PFSK-1 (cell line): ENCODE data around the gene STK35.

ENCODE experiments used
- FOXP2 ChIP-seq: optimal IDR thresholded peaks from 2 replicates; pipeline ENCODE3; 2011; ENCODE audit warnings: borderline replicate concordance, control low read depth, inconsistent platforms; ENCODE audit not compliant: insufficient read depth; ENCODE audit errors: extremely low read length, extremely low read depth
- POLR2AphosphoS5 ChIP-seq: IDR thresholded peaks from 2 replicates; pipeline ENCODE4 v1.6.1; 2012; ENCODE audit warnings: low read depth, mild to moderate bottlenecking, control low read depth, low read length, moderate library complexity
- SIN3A ChIP-seq: IDR thresholded peaks from 2 replicates; pipeline ENCODE4 v1.6.1; 2012; ENCODE audit warnings: mild to moderate bottlenecking, low read length, moderate library complexity, borderline replicate concordance; ENCODE audit not compliant: insufficient read depth
- TAF1 ChIP-seq: IDR thresholded peaks from 2 replicates; pipeline ENCODE4 v1.6.1; 2012; ENCODE audit warnings: low read length, control low read depth, borderline replicate concordance; ENCODE audit not compliant: insufficient read depth
- TF ChIP-seq, protein P1 (sequence below), 2 experiments: IDR thresholded peaks; 2 replicates each; pipeline versions ENCODE4 v1.6.1 to v1.8.0; 2011 to 2012; ENCODE audit warnings: low read depth in 2 of 2, low read length in 2 of 2, control low read depth in 1 of 2, inconsistent platforms in 1 of 2, mild to moderate bottlenecking in 1 of 2, moderate library complexity in 1 of 2; ENCODE audit not compliant: insufficient read depth in 1 of 2

The STK35 gene

DNA sequence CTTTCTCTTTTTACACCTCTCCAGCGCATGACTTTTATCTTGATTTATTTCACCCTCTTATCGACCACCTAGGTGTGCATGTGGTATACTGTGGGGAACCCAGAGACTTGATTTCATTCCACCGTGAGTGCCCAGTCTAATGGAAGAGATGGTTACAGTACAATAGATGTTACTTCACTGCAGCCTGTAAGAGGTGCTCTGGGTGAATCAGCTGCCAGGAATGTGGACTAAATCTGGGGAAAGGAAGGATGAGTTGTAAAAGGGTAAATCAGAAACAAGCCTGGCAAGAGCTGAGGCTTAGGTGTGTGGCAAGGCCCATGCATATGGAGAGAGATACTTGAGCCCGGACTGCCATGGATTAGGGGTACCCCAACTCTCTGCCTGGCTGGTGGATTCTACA is 7.4 kb downstream of the STK35 start:
- TF ChIP-seq SIN3A (no peak), FOXP2 (no peak), TAF1 (no peak), POLR2AphosphoS5 (no peak)
- TF ChIP-seq, protein P1, sequence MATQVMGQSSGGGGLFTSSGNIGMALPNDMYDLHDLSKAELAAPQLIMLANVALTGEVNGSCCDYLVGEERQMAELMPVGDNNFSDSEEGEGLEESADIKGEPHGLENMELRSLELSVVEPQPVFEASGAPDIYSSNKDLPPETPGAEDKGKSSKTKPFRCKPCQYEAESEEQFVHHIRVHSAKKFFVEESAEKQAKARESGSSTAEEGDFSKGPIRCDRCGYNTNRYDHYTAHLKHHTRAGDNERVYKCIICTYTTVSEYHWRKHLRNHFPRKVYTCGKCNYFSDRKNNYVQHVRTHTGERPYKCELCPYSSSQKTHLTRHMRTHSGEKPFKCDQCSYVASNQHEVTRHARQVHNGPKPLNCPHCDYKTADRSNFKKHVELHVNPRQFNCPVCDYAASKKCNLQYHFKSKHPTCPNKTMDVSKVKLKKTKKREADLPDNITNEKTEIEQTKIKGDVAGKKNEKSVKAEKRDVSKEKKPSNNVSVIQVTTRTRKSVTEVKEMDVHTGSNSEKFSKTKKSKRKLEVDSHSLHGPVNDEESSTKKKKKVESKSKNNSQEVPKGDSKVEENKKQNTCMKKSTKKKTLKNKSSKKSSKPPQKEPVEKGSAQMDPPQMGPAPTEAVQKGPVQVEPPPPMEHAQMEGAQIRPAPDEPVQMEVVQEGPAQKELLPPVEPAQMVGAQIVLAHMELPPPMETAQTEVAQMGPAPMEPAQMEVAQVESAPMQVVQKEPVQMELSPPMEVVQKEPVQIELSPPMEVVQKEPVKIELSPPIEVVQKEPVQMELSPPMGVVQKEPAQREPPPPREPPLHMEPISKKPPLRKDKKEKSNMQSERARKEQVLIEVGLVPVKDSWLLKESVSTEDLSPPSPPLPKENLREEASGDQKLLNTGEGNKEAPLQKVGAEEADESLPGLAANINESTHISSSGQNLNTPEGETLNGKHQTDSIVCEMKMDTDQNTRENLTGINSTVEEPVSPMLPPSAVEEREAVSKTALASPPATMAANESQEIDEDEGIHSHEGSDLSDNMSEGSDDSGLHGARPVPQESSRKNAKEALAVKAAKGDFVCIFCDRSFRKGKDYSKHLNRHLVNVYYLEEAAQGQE (IDR thresholded peaks at IDR 0.05; ENCODE audit: insufficient read depth in 1 of 2, low read depth in 2 of 2, low read length in 2 of 2) = no peak

DNA sequence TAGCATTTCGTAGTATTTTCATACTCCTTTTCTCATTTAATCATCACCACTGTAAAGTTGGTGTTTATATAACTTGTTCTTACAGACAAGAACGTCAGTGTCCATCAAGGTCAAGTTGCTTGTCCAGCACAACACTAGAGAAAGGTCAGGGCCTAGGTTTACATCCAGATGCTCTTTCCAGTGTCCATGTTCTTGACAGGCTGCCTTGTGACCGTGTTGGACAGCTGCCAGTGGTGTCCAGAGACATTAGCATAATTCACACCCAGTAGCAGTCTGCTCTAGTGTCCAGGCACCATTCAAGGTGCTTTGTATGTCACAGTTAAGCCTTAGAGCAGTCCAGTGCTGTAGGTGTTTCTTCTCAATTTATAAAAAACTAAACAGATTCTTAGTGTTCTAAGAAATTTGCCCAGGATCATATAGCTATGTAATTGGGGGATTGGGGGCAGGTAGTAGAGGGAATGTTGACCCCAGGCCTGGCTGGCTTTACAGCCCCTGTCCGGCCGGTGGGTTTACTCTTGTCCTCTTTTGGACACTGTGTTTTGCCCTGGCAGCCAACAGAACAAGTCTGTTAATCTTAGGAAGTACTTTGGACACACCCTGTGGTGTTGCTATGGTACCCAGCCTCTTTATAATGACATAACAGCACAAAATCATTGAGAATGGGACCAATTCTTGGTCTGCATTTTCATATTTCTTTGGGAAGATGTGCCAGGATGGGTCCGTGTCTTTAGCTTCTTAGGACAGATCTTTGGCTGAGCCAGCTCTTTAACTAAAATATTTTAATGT is 8.0 kb downstream of the STK35 start:
- TF ChIP-seq POLR2AphosphoS5 = no peak
- no peak for TF ChIP-seq SIN3A
- TF ChIP-seq FOXP2 = no peak
- TF ChIP-seq TAF1 = no peak
- TF ChIP-seq, protein P1 (IDR thresholded peaks at IDR 0.05; ENCODE audit: insufficient read depth in 1 of 2, low read depth in 2 of 2, low read length in 2 of 2) = peak in 1 of 2 experiments; percentile 60; a peak in 1 of 4 replicates

DNA sequence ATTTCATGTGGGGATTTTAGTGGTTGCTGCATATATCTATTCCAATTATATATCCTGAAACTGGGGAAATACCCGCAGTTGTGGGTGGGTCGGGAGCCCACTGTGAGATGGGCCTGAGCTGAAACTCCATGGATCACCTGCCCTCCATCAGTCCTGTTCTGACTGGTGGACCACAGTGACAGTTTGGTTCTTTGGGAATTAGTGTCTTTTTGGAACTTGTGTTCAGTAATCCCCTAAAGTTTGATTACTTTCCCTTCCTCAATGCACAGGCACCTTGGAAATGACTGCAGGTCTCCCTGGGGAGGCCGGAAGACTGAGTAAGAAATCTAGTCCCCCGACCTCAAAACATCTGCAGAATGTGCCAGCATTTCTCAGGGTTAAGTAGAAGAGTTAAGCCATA is 11.3 kb downstream of the STK35 start:
- TF ChIP-seq FOXP2 (no peak), POLR2AphosphoS5 (no peak), SIN3A (no peak), TAF1 (no peak)
- TF ChIP-seq, protein P1 (IDR thresholded peaks at IDR 0.05; ENCODE audit: insufficient read depth in 1 of 2, low read depth in 2 of 2, low read length in 2 of 2) = no peak

DNA sequence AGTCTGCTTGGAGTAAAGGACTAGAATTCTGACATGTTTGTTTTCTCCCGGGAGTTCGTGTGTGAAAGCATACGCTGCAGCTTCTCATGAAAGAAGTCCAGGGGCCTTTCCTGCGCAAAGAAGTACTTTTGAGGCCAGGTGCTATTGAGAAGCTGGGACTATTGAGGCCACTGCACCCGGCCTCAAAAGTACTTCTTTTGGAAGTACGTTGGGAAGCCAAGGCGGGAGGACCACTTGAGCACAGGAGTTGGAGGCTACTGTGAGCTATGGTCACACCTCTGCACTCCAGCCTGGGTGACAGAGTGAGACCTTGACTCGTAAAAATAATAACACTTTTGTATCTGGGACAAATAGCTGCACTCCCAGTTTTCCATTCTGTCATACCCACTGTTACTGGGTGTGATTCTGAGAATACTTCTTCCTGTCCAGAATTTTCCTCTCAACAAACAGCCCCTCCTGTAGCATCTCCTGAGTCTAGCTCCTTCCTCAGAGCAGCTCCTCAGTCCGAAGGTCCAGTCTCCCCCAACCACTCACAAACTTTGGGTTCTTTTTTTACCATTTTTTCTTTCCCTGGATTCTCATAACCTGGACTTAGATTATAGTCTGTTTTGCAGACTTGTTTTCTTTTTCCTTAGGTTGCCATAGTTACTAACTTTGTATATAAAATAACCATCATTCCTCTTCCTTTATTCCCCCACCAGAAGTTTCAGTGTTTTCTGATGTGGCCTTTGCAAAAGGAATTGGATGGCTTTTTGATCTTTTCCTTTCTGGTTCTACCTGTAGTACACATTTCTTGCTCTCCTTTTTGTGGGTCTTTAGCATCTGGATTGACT is 12.7 kb downstream of the STK35 start:
- no peak for TF ChIP-seq FOXP2
- TF ChIP-seq TAF1 = no peak
- TF ChIP-seq POLR2AphosphoS5 = no peak
- no peak for TF ChIP-seq SIN3A
- TF ChIP-seq, protein P1 (IDR thresholded peaks at IDR 0.05; ENCODE audit: insufficient read depth in 1 of 2, low read depth in 2 of 2, low read length in 2 of 2) = no peak
